ENCODE measurements around the gene NEURL4. TPM values are rescaled to one million over a fixed set of nuclear protein-coding genes. Genes with fewer than 3 reads are reported as not detected.
"Not testable (repeated sequence)": the region's sequence is repeated elsewhere in the genome, so short reads cannot be mapped to it uniquely, and the experiment has no call there.

NEURL4 gene
- total RNA-seq, result 14.2 TPM

- no peak for DNase-seq
Measured at GRCh38 chr17:7328840-7329373, at the start of gene NEURL4. Gene NEURL4 (minus strand): TSS chr17:7329335. CDS start chr17:7329312, 23 bp downstream.

- DNase-seq, result no peak
Measured at GRCh38 chr17:7374353-7374752, 45.2 kb upstream of the NEURL4 start.

- no peak for DNase-seq
Measured at GRCh38 chr17:7370853-7371252, 41.7 kb upstream of the NEURL4 start.

- no peak for DNase-seq
Measured at GRCh38 chr17:7369825-7370224, 40.7 kb upstream of the NEURL4 start.

- not testable (repeated sequence) for DNase-seq
Measured at GRCh38 chr17:7368599-7368994, 39.5 kb upstream of the NEURL4 start.

GRCh38 chr17:7367918-7368598, 38.9 kb upstream of the NEURL4 start:
- no peak for DNase-seq

- no peak for DNase-seq
Measured at GRCh38 chr17:7367083-7367482, 37.9 kb upstream of the NEURL4 start.

- not testable (repeated sequence) for DNase-seq
Measured at GRCh38 chr17:7365963-7366362, 36.8 kb upstream of the NEURL4 start.

- no peak for DNase-seq
Measured at GRCh38 chr17:7363311-7363710, 34.2 kb upstream of the NEURL4 start.

GRCh38 chr17:7361906-7362305, 32.8 kb upstream of the NEURL4 start:
- no peak for DNase-seq

- DNase-seq, result no peak
Measured at GRCh38 chr17:7357381-7357780, 28.2 kb upstream of the NEURL4 start.

- DNase-seq, result peak; percentile 37
Measured at GRCh38 chr17:7356756-7357155, 27.6 kb upstream of the NEURL4 start.

- peak; percentile 42 for DNase-seq
Measured at GRCh38 chr17:7356072-7356549, 27.0 kb upstream of the NEURL4 start.

- no peak for DNase-seq
Measured at GRCh38 chr17:7355573-7355972, 26.4 kb upstream of the NEURL4 start.

GRCh38 chr17:7355053-7355452, 25.9 kb upstream of the NEURL4 start, which contains the start of gene TMEM95:
Gene TMEM95 (plus strand): TSS chr17:7355156. CDS start chr17:7355205, 49 bp downstream.
- DNase-seq, result peak; percentile 38

- DNase-seq, result peak; percentile 31
Measured at GRCh38 chr17:7354262-7354843, 25.2 kb upstream of the NEURL4 start.

GRCh38 chr17:7352910-7353635, 23.9 kb upstream of the NEURL4 start:
- no peak for DNase-seq

- DNase-seq, result no peak
Measured at GRCh38 chr17:7352503-7352889, 23.4 kb upstream of the NEURL4 start.

- DNase-seq, result peak; percentile 56
Measured at GRCh38 chr17:7351665-7352502, 22.7 kb upstream of the NEURL4 start, which contains the start of gene KCTD11. Gene KCTD11 (plus strand): TSS chr17:7352162.

GRCh38 chr17:7348478-7349242, 19.5 kb upstream of the NEURL4 start:
- no peak for DNase-seq
